GM15510 (cell line): ENCODE results near the gene FCER2.

Source experiments
- POLR2A ChIP-seq: IDR thresholded peaks from 3 replicates; pipeline ENCODE4 v1.6.1; 2011; ENCODE audit warnings: borderline replicate concordance; ENCODE audit not compliant: insufficient read length; ENCODE audit errors: extremely low read depth

The FCER2 gene

DNA sequence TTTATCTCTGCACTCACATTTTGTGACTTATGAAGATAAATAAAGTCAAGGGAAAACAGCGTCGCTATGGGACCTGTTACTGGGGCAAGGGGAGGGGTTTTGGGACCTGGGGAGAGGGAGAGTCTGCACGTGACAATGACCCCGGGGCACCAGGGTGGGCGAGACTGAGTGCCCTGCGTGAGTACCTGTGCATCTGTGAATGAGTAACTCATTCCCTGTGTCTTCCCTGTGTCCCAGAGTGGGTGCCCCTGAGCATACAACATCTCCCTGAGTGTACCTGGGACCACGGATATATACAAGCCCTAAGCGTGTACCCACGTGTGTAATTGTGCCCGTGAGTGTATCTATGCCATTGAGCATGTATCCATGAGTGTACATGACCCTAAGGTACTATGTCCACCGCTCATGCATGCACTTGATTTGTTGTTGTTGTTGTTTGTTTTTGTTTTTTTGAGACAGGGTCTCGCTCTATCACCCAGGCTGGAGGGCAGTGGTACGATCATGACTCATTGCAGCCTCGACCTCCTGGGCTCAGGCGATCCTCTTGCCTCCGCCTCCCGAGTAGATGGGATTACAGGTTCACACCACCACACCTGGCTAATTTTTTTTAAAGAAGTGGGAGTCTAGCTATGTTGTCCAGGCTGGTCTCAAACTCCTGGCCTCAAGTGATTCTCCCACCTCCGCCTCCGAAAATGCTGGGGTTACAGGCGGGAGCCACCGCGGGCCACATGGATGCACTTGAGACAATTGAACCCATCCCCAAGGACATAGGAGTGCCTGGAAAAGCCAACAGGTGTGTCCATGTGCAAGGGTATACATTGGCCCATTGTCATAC, 21.9 kb downstream of the FCER2 start:
- no peak for TF ChIP-seq POLR2A

DNA sequence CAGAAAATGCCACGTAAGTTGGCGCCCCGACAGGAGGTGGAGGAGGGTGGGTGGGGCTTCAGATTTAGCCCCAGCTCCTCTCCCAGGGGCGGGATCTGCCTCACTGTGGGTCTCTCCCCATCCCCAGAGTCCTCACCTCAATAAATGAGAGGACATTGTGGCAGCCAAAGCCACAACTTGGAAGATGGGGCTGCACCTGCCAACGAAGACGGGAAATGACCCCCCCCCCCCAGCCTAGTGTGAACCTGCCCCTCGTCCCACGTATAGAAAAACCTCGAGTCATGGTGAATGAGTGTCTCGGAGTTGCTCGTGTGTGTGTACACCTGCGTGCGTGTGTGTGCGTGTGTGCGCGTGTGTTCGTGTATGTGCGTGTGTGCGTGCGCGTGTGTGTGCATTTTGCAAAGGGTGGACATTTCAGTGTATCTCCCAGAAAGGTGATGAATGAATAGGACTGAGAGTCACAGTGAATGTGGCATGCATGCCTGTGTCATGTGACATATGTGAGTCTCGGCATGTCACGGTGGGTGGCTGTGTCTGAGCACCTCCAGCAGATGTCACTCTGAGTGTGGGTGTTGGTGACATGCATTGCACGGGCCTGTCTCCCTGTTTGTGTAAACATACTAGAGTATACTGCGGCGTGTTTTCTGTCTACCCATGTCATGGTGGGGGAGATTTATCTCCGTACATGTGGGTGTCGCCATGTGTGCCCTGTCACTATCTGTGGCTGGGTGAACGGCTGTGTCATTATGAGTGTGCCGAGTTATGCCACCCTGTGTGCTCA, 22.8 kb downstream of the FCER2 start:
- TF ChIP-seq POLR2A, result no peak

DNA sequence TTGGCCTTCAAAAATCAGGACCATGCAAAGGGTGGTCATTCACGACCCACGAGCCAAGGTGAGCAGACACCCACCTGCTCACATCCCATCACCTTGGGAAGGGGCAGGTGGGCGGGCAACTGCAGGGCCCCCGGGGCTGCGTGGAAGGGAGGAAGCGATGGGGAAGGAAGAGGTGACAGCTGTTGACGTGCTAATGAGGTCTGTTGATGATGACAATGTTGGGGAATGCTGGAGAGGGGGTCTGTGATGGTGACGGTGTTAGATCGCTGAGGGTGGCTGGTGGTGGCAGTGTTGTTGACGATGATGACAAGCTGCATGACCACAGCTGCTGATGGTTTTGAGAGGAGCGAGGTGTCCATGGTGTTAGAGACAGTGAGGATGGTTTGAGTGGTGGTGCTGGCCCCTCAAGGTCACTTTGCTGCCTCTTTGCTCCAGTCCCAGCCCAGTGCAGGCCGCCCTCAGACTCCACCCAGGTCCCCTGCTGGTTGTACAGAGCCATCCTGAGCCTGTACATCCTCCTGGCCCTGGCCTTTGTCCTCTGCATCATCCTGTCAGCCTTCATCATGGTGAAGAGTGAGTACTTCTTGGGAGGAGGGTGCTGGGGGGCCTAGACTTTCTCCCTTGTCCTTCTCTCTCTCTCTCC, 24.1 kb downstream of the FCER2 start:
- no peak for TF ChIP-seq POLR2A

DNA sequence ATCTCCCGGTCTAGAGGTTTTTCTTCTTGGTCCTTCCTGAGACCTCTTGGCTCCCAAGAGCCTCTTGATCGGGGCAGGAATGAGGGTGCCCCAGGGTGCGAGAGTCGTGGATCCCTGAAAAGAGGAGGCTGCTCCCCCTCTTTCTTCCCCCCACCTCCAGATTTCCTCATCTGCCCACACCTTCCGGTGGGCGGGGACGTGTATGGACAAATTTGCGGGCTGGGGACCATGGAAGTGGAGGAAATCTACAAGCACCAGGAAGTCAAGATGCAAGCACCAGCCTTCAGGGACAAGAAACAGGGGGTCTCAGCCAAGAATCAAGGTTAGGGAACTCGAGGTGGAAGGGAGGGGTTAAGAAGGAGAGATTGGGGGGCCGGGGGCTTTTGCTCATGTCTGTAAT, 25.1 kb downstream of the FCER2 start, which contains the start of gene MCEMP1:
Gene MCEMP1, plus strand, starts transcription at position 237 of the 400 bp plus-strand sequence. Its CDS starts 31 bp downstream, at position 268.
- TF ChIP-seq POLR2A, result no peak

DNA sequence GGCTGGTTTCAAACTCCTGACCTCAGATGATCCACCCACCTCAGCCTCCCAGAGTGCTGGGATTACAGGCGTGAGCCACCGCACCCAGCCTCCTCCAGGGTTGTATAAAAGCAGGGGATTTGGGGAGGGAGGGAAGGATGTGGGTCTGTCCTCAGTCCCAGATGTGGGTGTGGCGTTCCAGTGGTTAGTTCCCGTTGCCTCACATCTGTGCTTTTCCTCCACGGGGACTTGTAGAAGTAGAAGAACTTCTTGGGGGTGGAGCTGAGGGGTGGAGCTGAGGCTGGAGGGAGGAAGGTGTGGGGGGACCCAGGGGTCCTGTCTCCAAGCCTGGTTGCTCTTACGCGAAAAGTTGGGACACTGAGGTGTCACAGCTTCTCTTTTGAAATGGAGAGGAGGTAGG, 25.6 kb downstream of the FCER2 start:
- TF ChIP-seq POLR2A, result no peak

DNA sequence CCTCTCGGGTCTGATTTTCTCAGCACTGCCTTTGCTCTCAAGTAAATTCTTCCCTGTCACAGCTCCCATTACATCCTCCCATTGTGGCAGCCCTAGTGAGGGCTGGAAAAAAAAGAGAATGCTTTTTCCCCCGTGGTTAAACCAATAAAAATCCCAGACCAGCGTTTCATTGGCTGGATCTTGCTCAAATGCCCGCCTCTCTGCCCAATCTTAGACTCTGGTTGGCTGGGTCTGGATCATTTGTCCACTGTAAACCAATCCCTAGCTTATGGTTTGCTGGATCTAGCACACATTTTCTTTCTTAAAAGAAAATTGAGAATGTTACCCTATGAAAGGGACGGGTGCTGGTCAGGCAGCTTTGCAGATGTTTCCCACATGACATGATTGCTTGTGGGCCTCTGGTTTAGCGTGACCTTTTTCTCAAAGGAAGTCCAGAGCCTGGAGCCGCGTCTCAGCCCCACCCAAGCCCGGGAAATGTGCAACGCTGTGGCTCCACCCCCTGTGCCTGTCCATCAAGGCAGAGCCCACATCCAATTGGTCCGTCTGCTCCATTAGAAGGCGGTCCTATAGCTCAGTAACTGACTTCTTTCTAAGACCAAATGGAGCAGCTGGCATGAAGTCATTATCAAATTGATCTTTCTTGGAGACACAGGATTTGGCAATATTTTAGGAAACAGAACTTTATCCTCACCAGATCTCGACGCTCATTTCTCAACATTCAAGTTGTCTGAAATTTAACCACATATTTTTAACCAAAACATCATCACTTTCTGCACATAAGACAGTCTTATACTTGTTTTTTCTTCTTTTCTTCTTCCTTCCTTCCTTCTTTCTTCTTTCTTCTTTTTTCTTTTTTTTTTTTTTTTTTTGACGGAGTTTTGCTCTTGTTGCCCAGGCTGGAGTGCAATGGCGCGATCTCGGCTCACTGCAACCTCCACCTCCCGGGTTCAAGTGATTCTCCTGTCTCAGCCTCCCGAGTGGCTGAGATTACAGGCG, 27.6 kb downstream of the FCER2 start:
- no peak for TF ChIP-seq POLR2A

DNA sequence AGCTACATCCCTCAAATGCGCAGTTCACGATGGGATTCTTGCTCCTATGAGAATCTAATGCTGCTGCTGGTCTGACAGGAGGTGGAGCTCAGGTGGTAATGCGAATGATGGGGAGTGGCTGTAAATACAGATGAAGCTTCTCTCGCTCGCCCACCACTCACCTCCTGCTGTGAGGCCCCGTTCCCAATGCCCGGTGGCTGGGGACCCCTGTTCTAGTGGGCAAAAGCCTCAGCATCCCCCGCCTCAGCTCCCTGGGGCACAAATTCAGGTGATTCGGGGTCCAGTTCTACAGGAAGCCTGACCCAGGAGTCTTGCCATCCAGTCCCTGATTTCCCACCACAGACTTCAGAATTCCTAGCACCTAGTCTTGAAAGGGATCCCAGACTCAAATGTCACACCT, 29.4 kb downstream of the FCER2 start:
- no peak for TF ChIP-seq POLR2A

DNA sequence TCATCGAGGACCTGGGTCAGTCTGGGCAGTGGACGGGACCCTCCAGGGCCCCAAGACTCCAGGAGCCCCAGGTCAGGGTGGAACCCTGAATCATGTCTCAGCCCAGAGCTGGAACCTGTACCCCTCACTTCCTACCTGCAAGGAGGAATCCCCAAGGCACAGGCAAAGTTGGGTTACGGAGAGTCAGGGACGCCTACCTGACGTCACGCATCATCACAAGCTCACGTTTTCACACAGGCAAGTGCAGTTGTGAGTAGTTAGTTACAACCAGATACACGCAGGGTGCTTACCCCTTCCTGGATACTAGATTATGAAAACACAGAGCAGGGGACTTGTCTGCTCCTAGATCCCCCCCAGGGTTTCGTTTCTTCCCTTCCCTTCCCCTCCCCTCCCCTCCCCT, 31.1 kb downstream of the FCER2 start:
- TF ChIP-seq POLR2A, result no peak

DNA sequence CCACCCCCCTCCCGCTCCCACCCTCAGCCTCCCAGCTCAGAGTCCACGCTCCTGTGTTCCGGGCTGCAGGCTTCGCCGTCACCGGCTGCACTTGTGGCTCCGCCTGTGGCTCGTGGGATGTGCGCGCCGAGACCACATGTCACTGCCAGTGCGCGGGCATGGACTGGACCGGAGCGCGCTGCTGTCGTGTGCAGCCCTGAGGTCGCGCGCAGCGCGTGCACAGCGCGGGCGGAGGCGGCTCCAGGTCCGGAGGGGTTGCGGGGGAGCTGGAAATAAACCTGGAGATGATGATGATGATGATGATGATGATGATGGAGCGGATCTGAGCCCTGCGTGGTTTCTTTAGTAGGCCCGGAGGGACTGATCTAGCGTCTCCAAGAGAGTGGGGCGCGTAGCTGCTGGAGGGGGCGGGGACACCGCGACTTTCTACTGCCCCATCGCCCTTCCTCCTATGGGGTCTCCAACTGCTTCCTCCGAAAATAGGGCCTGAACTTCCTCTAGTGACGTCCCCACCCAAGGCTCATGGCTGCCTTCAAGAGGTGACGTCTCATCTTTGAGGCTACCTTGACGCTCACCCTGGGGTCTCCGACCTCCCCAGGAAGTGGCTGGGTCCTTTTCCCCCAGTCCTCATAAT, 31.7 kb downstream of the FCER2 start:
- no peak for TF ChIP-seq POLR2A

DNA sequence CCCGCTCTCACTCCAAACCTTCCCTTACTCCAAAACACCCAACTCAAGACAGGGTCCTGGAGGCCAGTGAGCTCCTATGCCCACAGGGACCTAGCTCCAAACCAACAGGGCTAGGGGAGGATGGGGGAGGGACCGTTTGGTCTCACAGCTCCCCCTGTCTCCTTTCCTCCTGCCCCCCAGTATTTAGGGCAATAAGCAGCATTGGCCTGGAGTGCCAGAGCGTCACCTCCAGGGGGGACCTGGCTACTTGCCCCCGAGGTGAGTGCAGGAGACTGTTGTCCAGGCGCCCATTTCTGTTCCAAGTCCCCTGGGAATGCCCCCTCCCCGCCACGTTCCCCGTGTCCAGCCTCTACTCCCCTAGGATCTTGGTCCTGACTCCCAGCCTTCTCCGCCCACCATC, 32.3 kb downstream of the FCER2 start:
- no peak for TF ChIP-seq POLR2A

DNA sequence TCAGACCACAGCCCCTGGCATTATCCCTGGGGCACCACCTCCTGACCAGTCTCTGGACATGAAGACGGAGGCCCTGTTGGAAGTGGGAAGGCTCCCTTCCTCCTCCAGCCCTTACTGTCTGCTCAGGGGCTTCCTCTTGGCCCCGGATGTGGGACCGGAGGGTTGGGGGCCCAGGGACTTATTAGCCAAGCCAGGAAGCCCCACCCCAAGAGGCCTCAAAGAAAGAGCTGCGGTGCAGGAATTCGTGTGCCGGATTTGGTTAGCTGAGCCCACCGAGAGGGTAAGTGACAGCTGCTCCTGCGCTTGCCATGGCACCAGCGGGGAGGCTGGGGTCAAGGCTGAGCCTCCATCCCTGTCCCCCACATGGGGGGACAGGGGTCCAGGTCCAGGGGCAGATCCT, 33.1 kb downstream of the FCER2 start, which contains the start of gene RETN:
Gene RETN, plus strand, starts transcription at position 208 of the 400 bp plus-strand sequence. CDS start 278 bp downstream, outside the sequence.
- TF ChIP-seq POLR2A, result no peak

DNA sequence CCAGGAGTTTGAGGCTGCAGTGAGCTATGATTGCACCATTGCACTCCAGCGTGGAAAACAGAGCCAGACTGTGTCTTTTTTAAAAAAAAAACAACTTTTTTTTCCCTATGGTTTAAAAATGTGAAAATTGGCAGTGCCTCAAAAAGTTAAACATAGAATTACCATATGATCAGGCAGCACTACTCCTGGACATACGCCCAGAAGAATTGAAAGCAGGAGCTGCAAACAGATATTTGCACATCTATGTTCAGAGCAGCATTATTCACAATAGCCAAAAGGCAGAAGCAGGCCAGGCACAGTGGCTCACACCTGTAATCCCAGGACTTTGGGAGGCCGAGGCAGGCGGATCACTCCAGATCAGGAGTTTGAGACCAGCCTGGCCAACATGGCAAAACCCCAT, 36.9 kb downstream of the FCER2 start:
- no peak for TF ChIP-seq POLR2A

DNA sequence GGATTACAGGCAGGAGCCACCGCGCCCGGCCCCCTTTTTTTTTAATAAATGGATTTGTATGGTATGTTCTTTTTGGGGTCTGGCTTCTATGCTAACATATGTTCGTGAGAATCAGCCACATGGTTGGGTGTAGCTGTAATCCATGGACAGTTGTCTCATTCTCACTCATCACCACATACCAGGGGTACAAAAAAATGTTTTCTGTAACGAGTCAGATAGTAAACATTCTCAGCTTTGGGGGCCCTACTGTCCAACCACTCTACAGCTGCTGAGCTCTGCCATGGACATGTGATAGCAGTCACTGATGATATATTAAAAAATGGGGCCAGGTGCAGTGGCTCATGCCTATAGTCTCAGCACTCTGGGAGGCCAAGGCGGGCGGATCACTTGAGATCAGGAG, 38.2 kb downstream of the FCER2 start:
- no peak for TF ChIP-seq POLR2A

DNA sequence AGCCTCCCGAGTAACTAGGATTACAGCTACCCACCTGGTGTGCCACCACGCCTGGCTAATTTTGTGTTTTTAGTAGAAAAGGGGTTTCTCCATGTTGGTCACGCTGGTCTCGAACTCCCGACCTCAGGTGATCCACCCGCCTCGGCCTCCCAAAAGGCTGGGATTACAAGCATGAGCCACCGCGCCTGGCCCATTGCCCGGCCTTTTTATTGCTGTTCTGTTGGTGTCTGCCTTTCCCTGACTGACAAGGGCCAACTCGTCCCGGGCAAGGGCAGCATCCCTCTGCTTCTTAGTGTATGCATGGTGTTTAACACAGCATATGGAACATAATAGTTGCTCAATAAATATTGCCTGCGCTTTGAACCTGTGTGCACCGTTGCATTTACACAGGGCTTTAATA, 39.3 kb downstream of the FCER2 start:
- TF ChIP-seq POLR2A, result no peak

DNA sequence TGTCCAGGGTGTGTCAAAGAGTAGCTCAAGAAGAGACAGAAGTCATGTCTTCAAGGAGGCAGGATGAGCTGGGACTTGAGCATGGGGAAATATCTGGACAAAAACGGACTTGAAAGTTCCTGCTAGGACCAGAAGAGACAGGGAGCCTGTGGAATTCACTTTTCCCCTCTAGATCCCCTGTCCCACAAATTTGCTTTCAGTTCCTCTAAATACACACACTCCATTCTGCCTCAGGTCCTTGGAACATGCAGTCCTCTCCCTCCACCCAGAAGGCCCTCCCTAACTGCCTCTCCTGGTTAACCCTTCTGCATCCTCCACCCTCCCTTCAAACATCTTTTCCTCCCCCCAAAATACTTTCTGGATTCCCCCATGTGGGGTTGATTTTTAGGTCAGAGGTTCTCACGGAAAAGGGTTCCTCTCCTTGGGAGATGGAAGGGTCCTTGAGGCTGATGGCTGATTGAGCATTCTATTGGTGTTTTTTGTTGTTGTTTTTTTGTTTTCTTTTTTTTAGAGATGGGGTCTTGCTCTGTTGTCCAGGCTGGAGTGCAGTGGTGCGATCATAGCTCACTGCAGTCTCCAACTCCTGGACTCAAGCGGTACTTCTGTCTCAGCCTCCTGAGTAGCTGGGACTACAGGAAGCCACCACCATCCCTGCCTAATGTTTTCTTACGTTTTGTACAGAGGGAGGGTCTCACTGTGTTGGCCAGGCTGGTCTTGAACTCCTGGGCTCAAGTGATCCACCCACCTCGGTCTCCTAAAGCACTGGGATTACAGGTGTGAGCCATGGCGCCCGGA, 40.0 kb downstream of the FCER2 start:
- no peak for TF ChIP-seq POLR2A
